WTC11 (cell line): ENCODE results near the gene HMMR. TPM values are rescaled to one million over a fixed set of nuclear protein-coding genes. Genes with fewer than 3 reads are reported as not detected.

Experiments used
- ATAC-seq: fragments of 200-7000 bp; cut with Tn5 transposase; 2 replicates; pipeline ENCODE4 v1.10.0; 2021; ENCODE audit warnings: mild to moderate bottlenecking, moderate library complexity
- CTCF ChIA-PET: fragments of 300-600 bp; sonication (Branson Sonifier 250); formaldehyde crosslinking; loops from one replicate; lab custom pipeline; 2021; ENCODE audit warnings: antibody characterized with exemption; lab: Charles Lee
- POLR2A ChIA-PET: fragments of 350-600 bp; sonication (Branson Sonifier 250); formaldehyde crosslinking; loops from one replicate; lab custom pipeline; 2021; ENCODE audit warnings: antibody characterized with exemption; lab: Charles Lee
- DNase-seq: peaks from one replicate; pipeline ENCODE4 v3.0.0; 2021; ENCODE audit warnings: low spot score
- H3K27ac Mint-ChIP-seq: 2 replicates; pipeline ENCODE4 v1.8.0; 2021; ENCODE audit warnings: mixed read lengths
- H3K27me3 Mint-ChIP-seq: 2 replicates; pipeline ENCODE4 v1.8.0; 2021; ENCODE audit warnings: low read depth, mild to moderate bottlenecking, moderate library complexity, mixed read lengths
- H3K36me3 Mint-ChIP-seq: 2 replicates; pipeline ENCODE4 v1.8.0; 2021; ENCODE audit warnings: mixed read lengths
- H3K4me1 Mint-ChIP-seq: 2 replicates; pipeline ENCODE4 v1.8.0; 2022; ENCODE audit warnings: mixed read lengths
- H3K4me3 Mint-ChIP-seq: 2 replicates; pipeline ENCODE4 v1.8.0; 2021; ENCODE audit warnings: mild to moderate bottlenecking, moderate library complexity, mixed read lengths
- H3K9me3 Mint-ChIP-seq: 2 replicates; pipeline ENCODE4 v1.8.0; 2021; ENCODE audit warnings: mixed read lengths
- ATF1 ChIP-seq: sonication (generic); formaldehyde crosslinking; IDR thresholded peaks from 2 replicates; pipeline ENCODE4 v1.8.1; 2023; ENCODE audit warnings: mild to moderate bottlenecking, moderate library complexity, missing genetic modification reagents
- ATF3 ChIP-seq: sonication (generic); formaldehyde crosslinking; conservative IDR thresholded peaks from 2 replicates; pipeline ENCODE4 v1.8.1; 2022; ENCODE audit warnings: mild to moderate bottlenecking, missing genetic modification reagents
- CBFB ChIP-seq: sonication (generic); formaldehyde crosslinking; IDR thresholded peaks from 2 replicates; pipeline ENCODE4 v1.8.1; 2022; ENCODE audit warnings: mild to moderate bottlenecking, low read depth, missing genetic modification reagents
- CREB1 ChIP-seq: sonication (generic); formaldehyde crosslinking; IDR thresholded peaks from 2 replicates; pipeline ENCODE4 v1.8.0; 2023; ENCODE audit warnings: mild to moderate bottlenecking, missing genetic modification reagents
- E2F1 ChIP-seq: sonication (generic); formaldehyde crosslinking; IDR thresholded peaks from 2 replicates; pipeline ENCODE4 v1.8.0; 2022; ENCODE audit warnings: mild to moderate bottlenecking, missing genetic modification reagents
- E2F5 ChIP-seq: sonication (generic); formaldehyde crosslinking; IDR thresholded peaks from 2 replicates; pipeline ENCODE4 v1.8.1; 2022; ENCODE audit warnings: mild to moderate bottlenecking, moderate library complexity, missing genetic modification reagents
- FOXP4 ChIP-seq: sonication (generic); formaldehyde crosslinking; IDR thresholded peaks from 2 replicates; pipeline ENCODE4 v1.8.0; 2022; ENCODE audit warnings: mild to moderate bottlenecking, missing genetic modification reagents
- GTF2I ChIP-seq: fragments of 250-450 bp; sonication (Bioruptor Pico); conservative IDR thresholded peaks from 2 replicates; pipeline ENCODE4 v1.4.0; 2021; ENCODE audit warnings: mild to moderate bottlenecking
- HMGA2 ChIP-seq: fragments of 250-450 bp; sonication (Bioruptor Pico); IDR thresholded peaks from 2 replicates; pipeline ENCODE4 v1.4.0; 2021; ENCODE audit warnings: mild to moderate bottlenecking, moderate library complexity
- HMGXB4 ChIP-seq: sonication (generic); formaldehyde crosslinking; IDR thresholded peaks from 2 replicates; pipeline ENCODE4 v1.8.1; 2023; ENCODE audit warnings: mild to moderate bottlenecking, moderate library complexity, missing genetic modification reagents
- MLX ChIP-seq: sonication (generic); formaldehyde crosslinking; IDR thresholded peaks from 2 replicates; pipeline ENCODE4 v1.8.1; 2023; ENCODE audit warnings: mild to moderate bottlenecking, missing genetic modification reagents, moderate library complexity
- NR1H2 ChIP-seq: sonication (generic); formaldehyde crosslinking; IDR thresholded peaks from 2 replicates; pipeline ENCODE4 v1.9.0; 2021; ENCODE audit warnings: mild to moderate bottlenecking, moderate library complexity, missing genetic modification reagents
- NR2C2 ChIP-seq: sonication (generic); formaldehyde crosslinking; IDR thresholded peaks from 2 replicates; pipeline ENCODE4 v1.8.0; 2022; ENCODE audit warnings: mild to moderate bottlenecking, missing genetic modification reagents
- PRRX2 ChIP-seq: fragments of 250-450 bp; sonication (Bioruptor Pico); IDR thresholded peaks from 2 replicates; pipeline ENCODE4 v1.8.0; 2021; ENCODE audit warnings: mild to moderate bottlenecking
- SMAD4 ChIP-seq: sonication (generic); formaldehyde crosslinking; IDR thresholded peaks from 2 replicates; pipeline ENCODE4 v1.8.0; 2022; ENCODE audit warnings: mild to moderate bottlenecking, missing genetic modification reagents
- SP1 ChIP-seq: sonication (generic); formaldehyde crosslinking; conservative IDR thresholded peaks from 2 replicates; pipeline ENCODE4 v1.8.1; 2022; ENCODE audit warnings: missing genetic modification reagents
- TEAD1 ChIP-seq: sonication (generic); formaldehyde crosslinking; IDR thresholded peaks from 2 replicates; pipeline ENCODE4 v1.8.0; 2022; ENCODE audit warnings: mild to moderate bottlenecking, missing genetic modification reagents
- USF1 ChIP-seq: sonication (generic); formaldehyde crosslinking; IDR thresholded peaks from 2 replicates; pipeline ENCODE4 v1.8.0; 2022; ENCODE audit warnings: mild to moderate bottlenecking, missing genetic modification reagents
- ZBTB21 ChIP-seq: sonication (generic); formaldehyde crosslinking; IDR thresholded peaks from 2 replicates; pipeline ENCODE4 v1.8.1; 2023; ENCODE audit warnings: mild to moderate bottlenecking, missing genetic modification reagents, borderline replicate concordance
- ZNF263 ChIP-seq: sonication (generic); formaldehyde crosslinking; IDR thresholded peaks from 2 replicates; pipeline ENCODE4 v1.8.1; 2022; ENCODE audit warnings: low read depth, mild to moderate bottlenecking, moderate library complexity, missing genetic modification reagents
- ZNF416 ChIP-seq: fragments of 250-450 bp; sonication (Bioruptor Pico); IDR thresholded peaks from 2 replicates; pipeline ENCODE4 v1.9.0; 2021; ENCODE audit warnings: mild to moderate bottlenecking, inconsistent platforms
- ZSCAN18 ChIP-seq: fragments of 250-450 bp; sonication (Bioruptor Pico); IDR thresholded peaks from 2 replicates; pipeline ENCODE4 v2.1.2; 2022; ENCODE audit warnings: mild to moderate bottlenecking, moderate library complexity
- total RNA-seq: library from RNA; stranded (reverse); gene quantifications from 3 replicates; pipeline ENCODE4 v1.2.3, GENCODE V29; 2021

Gene HMMR
- total RNA-seq, 1 experiment from 2014 or later: 78.5 TPM

- TF ChIP-seq E2F1 (CRISPR knock-in tag) (no peak), PRRX2 (CRISPR knock-in tag) (no peak), FOXP4 (CRISPR knock-in tag) (no peak), SMAD4 (CRISPR knock-in tag) (no peak), HMGXB4 (CRISPR knock-in tag) (no peak)
Observed at GRCh38 chr5:163434401-163434866, 26.0 kb upstream of the HMMR start (continued).

- ChIA-PET CTCF (no interaction called here), POLR2A (interaction anchor here (3.5 kb wide), 1 partner anchor 24 kb away, joined by 61 read pairs; the partner anchor contains the start of genes HMMR and NUDCD2)
- no peak for DNase-seq
- H3K36me3 Mint-ChIP-seq: peaks cover 37% of the 10 kb centered on the region
- H3K4me3 Mint-ChIP-seq: peak overlapping the region; percentile 95
- H3K27me3 Mint-ChIP-seq: no peaks in the 10 kb centered on the region
- peaks cover 44% of the 10 kb centered on the region for H3K4me1 Mint-ChIP-seq
- no peaks in the 10 kb centered on the region for H3K9me3 Mint-ChIP-seq
- ATAC-seq: no peak
- H3K27ac Mint-ChIP-seq: peak overlapping the region; percentile 68
- no peak for TF ChIP-seq ZBTB21
- TF ChIP-seq ZSCAN18 (CRISPR knock-in tag): no peak
- TF ChIP-seq CBFB (CRISPR knock-in tag): no peak
- TF ChIP-seq CREB1 (CRISPR knock-in tag): no peak
- TF ChIP-seq GTF2I (CRISPR knock-in tag): no peak
- TF ChIP-seq NR2C2 (CRISPR knock-in tag): no peak
- TF ChIP-seq USF1: no peak
- no peak for TF ChIP-seq ATF1
- TF ChIP-seq ZNF416 (CRISPR knock-in tag): no peak
- no peak for TF ChIP-seq MLX (CRISPR knock-in tag)
Observed at GRCh38 chr5:163436515-163436914, 23.9 kb upstream of the HMMR start.

GRCh38 chr5:163437011-163437308, 23.5 kb upstream of the HMMR start:
- H3K9me3 Mint-ChIP-seq: no peaks in the 10 kb centered on the region
- peaks cover 44% of the 10 kb centered on the region for H3K4me1 Mint-ChIP-seq
- H3K4me3 Mint-ChIP-seq: peak overlapping the region; percentile 95
- ChIA-PET CTCF (no interaction called here), POLR2A (interaction anchor here (1.0 to 3.5 kb wide), 4 partner anchors 23 to 259 kb away, joined by 3 to 61 read pairs (median 6); partner anchors contain the start of genes HMMR, MAT2B and NUDCD2)
- peaks cover 41% of the 10 kb centered on the region for H3K36me3 Mint-ChIP-seq
- H3K27me3 Mint-ChIP-seq: no peaks in the 10 kb centered on the region
- DNase-seq (no peak), ATAC-seq (no peak)
- H3K27ac Mint-ChIP-seq: peak overlapping the region; percentile 68
- TF ChIP-seq NR1H2 (CRISPR knock-in tag): no peak
- TF ChIP-seq ATF3 (CRISPR knock-in tag): no peak
- no peak for TF ChIP-seq HMGXB4 (CRISPR knock-in tag)
- TF ChIP-seq E2F5 (CRISPR knock-in tag): no peak
- TF ChIP-seq HMGA2 (CRISPR knock-in tag): no peak
- no peak for TF ChIP-seq SP1 (CRISPR knock-in tag)
- TF ChIP-seq TEAD1 (CRISPR knock-in tag): no peak
- no peak for TF ChIP-seq ZNF263 (CRISPR knock-in tag)
